Liver (tissue), 9 donors: ENCODE data around the gene ARHGAP28. TPM values are rescaled to one million over a fixed set of nuclear protein-coding genes. Genes with fewer than 3 reads are reported as not detected.

ENCODE experiments used
- DNase-seq: peaks from one replicate; pipeline ENCODE4 v3.0.0-alpha.2; 2017; ENCODE audit warnings: low spot score
- H3K27ac ChIP-seq, 2 donors: one replicate each; pipeline ENCODE4 v1.7.0; 2013; ENCODE audit warnings: inconsistent platforms in 2 of 2, low read length in 2 of 2, control low read depth in 1 of 2, low read depth in 1 of 2, mild to moderate bottlenecking in 1 of 2
- H3K27me3 ChIP-seq, 4 donors: one replicate each; pipeline versions ENCODE4 v1.6.1 to v1.7.0; 2013; ENCODE audit warnings: low read length in 3 of 4, inconsistent platforms in 1 of 4, mild to moderate bottlenecking in 1 of 4, moderate library complexity in 1 of 4; ENCODE audit not compliant: control insufficient read depth in 4 of 4, insufficient read depth in 4 of 4
- H3K36me3 ChIP-seq, 4 donors: one replicate each; pipeline versions ENCODE4 v1.6.1 to v1.7.0; 2013; ENCODE audit warnings: low read length in 3 of 4, mild to moderate bottlenecking in 3 of 4, low read depth in 1 of 4, moderate library complexity in 1 of 4; ENCODE audit not compliant: control insufficient read depth in 4 of 4, insufficient read depth in 3 of 4
- H3K4me1 ChIP-seq, 4 donors: one replicate each; pipeline versions ENCODE4 v1.6.1 to v1.7.0; 2013; ENCODE audit warnings: low read length in 3 of 4, mild to moderate bottlenecking in 3 of 4, moderate library complexity in 1 of 4; ENCODE audit not compliant: control insufficient read depth in 4 of 4, insufficient read depth in 4 of 4
- H3K4me3 ChIP-seq, 3 donors: one replicate each; pipeline versions ENCODE4 v1.6.1 to v1.7.0; 2013; ENCODE audit warnings: low read length in 3 of 3, control low read depth in 1 of 3, low read depth in 1 of 3, mild to moderate bottlenecking in 1 of 3
- H3K9ac ChIP-seq, 2 donors: one replicate each; pipeline ENCODE4 v1.7.0; 2013; ENCODE audit warnings: low read length in 2 of 2, mild to moderate bottlenecking in 2 of 2, moderate library complexity in 2 of 2, control low read depth in 1 of 2, low read depth in 1 of 2
- H3K9me3 ChIP-seq, 4 donors: one replicate each; pipeline versions ENCODE4 v1.6.1 to v1.7.0; 2013; ENCODE audit warnings: low read length in 3 of 4; ENCODE audit not compliant: control insufficient read depth in 4 of 4
- CTCF ChIP-seq: fragments of 150-350 bp; IDR thresholded peaks from 2 replicates; pipeline ENCODE4 v1.5.1; 2017; ENCODE audit warnings: improper control_type of control experiment, low read depth, low read length; ENCODE audit not compliant: missing input control
- EGR1 ChIP-seq, 2 donors: IDR thresholded peaks; 2 replicates each; pipeline ENCODE4 v1.6.1; 2016 to 2018; ENCODE audit warnings: antibody characterized with exemption in 2 of 2, low read depth in 2 of 2
- FOXA2 ChIP-seq: IDR thresholded peaks from 2 replicates; pipeline ENCODE4 v1.6.1; 2016; ENCODE audit warnings: antibody characterized with exemption
- GABPA ChIP-seq, 2 donors: IDR thresholded peaks in 1 of 2; conservative IDR thresholded peaks in 1 of 2; 2 replicates each; pipeline ENCODE4 v1.6.1; 2016; ENCODE audit warnings: antibody characterized with exemption in 2 of 2, mild to moderate bottlenecking in 1 of 2, moderate library complexity in 1 of 2
- HNF4A ChIP-seq, 2 donors: conservative IDR thresholded peaks; 2 replicates each; pipeline ENCODE4 v1.6.1; 2016; ENCODE audit warnings: antibody characterized with exemption in 2 of 2, mild to moderate bottlenecking in 2 of 2
- HNF4G ChIP-seq: IDR thresholded peaks from 2 replicates; pipeline ENCODE4 v1.6.1; 2016; ENCODE audit warnings: antibody characterized with exemption
- MAX ChIP-seq: IDR thresholded peaks from 2 replicates; pipeline ENCODE4 v1.6.1; 2016; ENCODE audit warnings: antibody characterized with exemption
- NR2F2 ChIP-seq: IDR thresholded peaks from 2 replicates; pipeline ENCODE4 v1.6.1; 2016; ENCODE audit warnings: antibody characterized with exemption
- RAD21 ChIP-seq, 2 donors: IDR thresholded peaks; 2 replicates each; pipeline ENCODE4 v1.6.1; 2016; ENCODE audit warnings: antibody characterized with exemption in 2 of 2, mild to moderate bottlenecking in 2 of 2
- REST ChIP-seq: IDR thresholded peaks from 2 replicates; pipeline ENCODE4 v1.6.1; 2016; ENCODE audit warnings: antibody characterized with exemption, mild to moderate bottlenecking
- RXRA ChIP-seq, 2 donors: IDR thresholded peaks; 2 replicates each; pipeline ENCODE4 v1.6.1; 2017 to 2018; ENCODE audit warnings: antibody characterized with exemption in 2 of 2, mild to moderate bottlenecking in 1 of 2
- TAF1 ChIP-seq: conservative IDR thresholded peaks from 2 replicates; pipeline ENCODE4 v1.6.1; 2016; ENCODE audit warnings: antibody characterized with exemption, mild to moderate bottlenecking
- YY1 ChIP-seq: IDR thresholded peaks from 2 replicates; pipeline ENCODE4 v1.6.1; 2016; ENCODE audit warnings: antibody characterized with exemption, mild to moderate bottlenecking
- ZBTB33 ChIP-seq: IDR thresholded peaks from 2 replicates; pipeline ENCODE4 v1.6.1; 2016; ENCODE audit warnings: antibody characterized with exemption
- WGBS: extraction: QIAGEN DNeasy Blood & Tissue Kit; methylation state at CpG from one replicate; pipeline ENCODE4 v1.1.7; 2013; 5-methylcytosine and 5-hydroxymethylcytosine counted together
- polyA plus RNA-seq, 2 donors: library from polyadenylated mRNA; stranded (reverse) in 1 of 2; unstranded in 1 of 2; fragments of 200-250 nt in 1 of 2; fragments of >200 nt in 1 of 2; fragmentation: Nextera tagmentation in 1 of 2; extraction: Ambion mirVana in 1 of 2; gene quantifications; one replicate each; pipeline versions ENCODE4 v1.2.1 to v1.2.3, GENCODE V29; 2013 to 2015
- total RNA-seq, 2 donors: library from RNA; depleted of rRNA; stranded (reverse); fragments of >200 nt; gene quantifications; one replicate each; pipeline ENCODE4 v1.2.3, GENCODE V29; 2014
- TF ChIP-seq, protein P1 (sequence below): IDR thresholded peaks from 2 replicates; pipeline ENCODE4 v1.6.1; 2016; ENCODE audit warnings: antibody characterized with exemption
- donor health status: healthy.
- donor health status: healthy.
- donor health status: healthy.
- donor health status: healthy.
- donor health status: healthy.

The ARHGAP28 gene
- total and polyA plus RNA-seq, 4 donors: 0.14 to 2.1 (median 0.69) TPM

DNA sequence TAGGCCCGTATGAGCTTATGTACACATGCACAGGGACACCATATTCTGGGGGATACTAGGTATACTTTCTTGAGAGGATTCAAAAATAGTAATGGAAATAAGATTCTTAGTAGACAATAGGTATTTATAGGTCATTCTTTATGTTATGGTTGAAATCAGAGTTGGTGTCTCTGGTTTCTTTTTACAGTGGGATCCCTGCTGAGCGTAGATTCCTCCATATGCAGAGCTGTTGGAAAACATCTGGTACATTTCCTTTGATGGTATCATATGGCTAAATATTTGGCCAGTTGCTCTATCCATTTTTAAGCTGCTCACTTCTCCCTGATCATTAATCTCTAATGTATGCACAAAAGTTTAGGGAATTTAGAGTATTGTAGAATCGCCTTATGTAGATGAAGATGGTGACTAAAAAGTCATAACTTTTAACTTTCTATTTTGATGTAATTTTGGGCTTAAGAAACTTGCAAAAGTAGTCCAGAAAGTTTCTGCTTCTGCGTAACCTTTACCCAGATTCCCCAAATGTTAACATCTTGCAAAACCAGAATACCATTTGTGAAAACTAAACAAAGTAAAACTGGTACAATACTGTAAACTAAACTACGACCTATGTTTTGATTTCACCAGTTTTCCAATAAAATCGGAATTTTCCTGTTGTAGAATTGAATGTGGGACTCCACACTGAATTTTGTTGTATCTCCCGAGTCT is 5.4 kb downstream of the ARHGAP28 start:
- 73% methylated on average over 7 of the region's 7 CpGs for WGBS
- peaks cover 0 to 7% (median 3%) of the 10 kb centered on the region in 4 donors for H3K27me3 ChIP-seq
- no peak for DNase-seq
- no peak overlapping the region for H3K9ac ChIP-seq
- peaks cover 0 to 6% (median 3%) of the 10 kb centered on the region in 4 donors for H3K4me1 ChIP-seq
- no peaks in the 10 kb centered on the region for H3K9me3 ChIP-seq
- no peak overlapping the region for H3K4me3 ChIP-seq
- no peaks in the 10 kb centered on the region for H3K36me3 ChIP-seq
- TF ChIP-seq YY1: no peak
- TF ChIP-seq ZBTB33: no peak
- TF ChIP-seq HNF4A (conservative IDR thresholded peaks at IDR 0.05): no peak
- TF ChIP-seq EGR1 (IDR thresholded peaks at IDR 0.05; ENCODE audit: low read depth in 2 of 2): no peak
- TF ChIP-seq RAD21 (IDR thresholded peaks at IDR 0.05): no peak
- no peak overlapping the region for H3K27ac ChIP-seq

DNA sequence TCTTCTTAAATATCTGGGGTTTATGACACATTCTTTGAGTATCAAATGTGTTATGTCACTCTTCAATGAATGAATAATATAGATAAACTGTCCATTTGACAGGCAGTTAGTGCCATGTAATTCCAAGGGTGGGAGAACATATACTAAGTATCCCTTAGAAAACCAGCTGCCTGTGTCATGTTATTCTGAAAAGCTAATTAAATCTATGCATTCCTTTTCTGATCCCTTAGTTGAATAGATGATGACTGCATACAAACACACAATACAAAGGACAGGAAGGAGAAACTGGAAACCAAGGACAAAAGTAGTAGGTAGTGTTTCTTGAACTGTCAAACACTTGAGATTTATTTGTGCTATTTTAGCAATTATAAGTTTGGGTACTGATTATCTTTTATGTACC is 8.3 kb downstream of the ARHGAP28 start:
- Histone ChIP-seq H3K9me3 (no peaks in the 10 kb centered on the region), H3K36me3 (no peaks in the 10 kb centered on the region), H3K27me3 (peaks cover 0 to 4% (median 2%) of the 10 kb centered on the region in 4 donors), H3K27ac (no peak overlapping the region), H3K4me3 (no peak overlapping the region), H3K4me1 (no peaks in the 10 kb centered on the region), H3K9ac (no peak overlapping the region)
- no peak for TF ChIP-seq CTCF
- no peak for TF ChIP-seq HNF4A (conservative IDR thresholded peaks at IDR 0.05)
- TF ChIP-seq NR2F2: no peak
- TF ChIP-seq, protein P1, sequence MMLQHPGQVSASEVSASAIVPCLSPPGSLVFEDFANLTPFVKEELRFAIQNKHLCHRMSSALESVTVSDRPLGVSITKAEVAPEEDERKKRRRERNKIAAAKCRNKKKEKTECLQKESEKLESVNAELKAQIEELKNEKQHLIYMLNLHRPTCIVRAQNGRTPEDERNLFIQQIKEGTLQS: no peak
- TF ChIP-seq FOXA2: no peak
- no peak for TF ChIP-seq GABPA (IDR thresholded peaks at IDR 0.05 in 1 of 2, conservative IDR thresholded peaks at IDR 0.05 in 1 of 2)
- TF ChIP-seq YY1: no peak
- TF ChIP-seq REST: no peak
- TF ChIP-seq EGR1 (IDR thresholded peaks at IDR 0.05; ENCODE audit: low read depth in 2 of 2): no peak
- no peak for TF ChIP-seq MAX
- no peak for TF ChIP-seq HNF4G
- TF ChIP-seq RXRA (IDR thresholded peaks at IDR 0.05): no peak
- TF ChIP-seq TAF1: no peak
- no peak for DNase-seq
